ENCODE data around the gene CYP46A1. TPM values are rescaled to one million over a fixed set of nuclear protein-coding genes. Genes with fewer than 3 reads are reported as not detected.

Gene CYP46A1
- total RNA-seq, 1 donor from 2014 or later: 3.6 TPM

GRCh38 chr14:99685151-99685591 is 1.1 kb downstream of the CYP46A1 start:
- Mint-ChIP-seq H3K9me3 (no peaks in the 10 kb centered on the region), H3K27me3 (ENCODE audit: low read depth) (peaks cover 46% of the 10 kb centered on the region), H3K4me3 (peak overlapping the region; percentile 76), H3K36me3 (ENCODE audit: low read depth) (no peaks in the 10 kb centered on the region), H3K4me1 (peaks cover 21% of the 10 kb centered on the region), H3K27ac (ENCODE audit: unreplicated experiment) (no peak overlapping the region)
- DNase-seq (ENCODE audit: low read depth, low spot score): no peak
- TF ChIP-seq, protein P1, sequence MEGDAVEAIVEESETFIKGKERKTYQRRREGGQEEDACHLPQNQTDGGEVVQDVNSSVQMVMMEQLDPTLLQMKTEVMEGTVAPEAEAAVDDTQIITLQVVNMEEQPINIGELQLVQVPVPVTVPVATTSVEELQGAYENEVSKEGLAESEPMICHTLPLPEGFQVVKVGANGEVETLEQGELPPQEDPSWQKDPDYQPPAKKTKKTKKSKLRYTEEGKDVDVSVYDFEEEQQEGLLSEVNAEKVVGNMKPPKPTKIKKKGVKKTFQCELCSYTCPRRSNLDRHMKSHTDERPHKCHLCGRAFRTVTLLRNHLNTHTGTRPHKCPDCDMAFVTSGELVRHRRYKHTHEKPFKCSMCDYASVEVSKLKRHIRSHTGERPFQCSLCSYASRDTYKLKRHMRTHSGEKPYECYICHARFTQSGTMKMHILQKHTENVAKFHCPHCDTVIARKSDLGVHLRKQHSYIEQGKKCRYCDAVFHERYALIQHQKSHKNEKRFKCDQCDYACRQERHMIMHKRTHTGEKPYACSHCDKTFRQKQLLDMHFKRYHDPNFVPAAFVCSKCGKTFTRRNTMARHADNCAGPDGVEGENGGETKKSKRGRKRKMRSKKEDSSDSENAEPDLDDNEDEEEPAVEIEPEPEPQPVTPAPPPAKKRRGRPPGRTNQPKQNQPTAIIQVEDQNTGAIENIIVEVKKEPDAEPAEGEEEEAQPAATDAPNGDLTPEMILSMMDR (conservative IDR thresholded peaks at IDR 0.05): no peak

DNA sequence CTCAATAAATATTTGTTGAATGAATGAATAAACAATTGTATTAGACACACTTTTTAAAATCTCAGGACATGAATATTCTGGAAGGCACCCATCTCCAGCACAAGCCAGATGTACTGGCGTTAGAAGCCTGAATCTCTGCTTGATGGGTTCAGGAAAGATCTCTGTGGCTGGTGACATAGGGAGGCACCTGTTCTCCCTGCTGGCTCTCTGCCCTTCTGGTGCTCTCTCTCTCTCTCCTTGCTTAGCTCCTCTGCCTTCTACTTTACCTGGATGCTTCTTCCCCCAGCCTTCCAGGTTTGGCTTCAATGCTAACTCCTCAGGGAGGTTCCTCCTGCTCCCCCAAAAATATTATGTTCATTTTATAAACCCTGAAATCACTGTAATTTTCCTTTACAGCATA is 1.5 kb downstream of the CYP46A1 start:
- peak overlapping the region; percentile 76 for H3K4me3 Mint-ChIP-seq
- TF ChIP-seq, protein P1 (conservative IDR thresholded peaks at IDR 0.05): no peak
- no peak for DNase-seq (ENCODE audit: low read depth, low spot score)
- no peaks in the 10 kb centered on the region for H3K9me3 Mint-ChIP-seq
- no peak overlapping the region for H3K27ac Mint-ChIP-seq (ENCODE audit: unreplicated experiment)
- H3K36me3 Mint-ChIP-seq (ENCODE audit: low read depth): no peaks in the 10 kb centered on the region
- peaks cover 21% of the 10 kb centered on the region for H3K4me1 Mint-ChIP-seq
- peaks cover 48% of the 10 kb centered on the region for H3K27me3 Mint-ChIP-seq (ENCODE audit: low read depth)

DNA sequence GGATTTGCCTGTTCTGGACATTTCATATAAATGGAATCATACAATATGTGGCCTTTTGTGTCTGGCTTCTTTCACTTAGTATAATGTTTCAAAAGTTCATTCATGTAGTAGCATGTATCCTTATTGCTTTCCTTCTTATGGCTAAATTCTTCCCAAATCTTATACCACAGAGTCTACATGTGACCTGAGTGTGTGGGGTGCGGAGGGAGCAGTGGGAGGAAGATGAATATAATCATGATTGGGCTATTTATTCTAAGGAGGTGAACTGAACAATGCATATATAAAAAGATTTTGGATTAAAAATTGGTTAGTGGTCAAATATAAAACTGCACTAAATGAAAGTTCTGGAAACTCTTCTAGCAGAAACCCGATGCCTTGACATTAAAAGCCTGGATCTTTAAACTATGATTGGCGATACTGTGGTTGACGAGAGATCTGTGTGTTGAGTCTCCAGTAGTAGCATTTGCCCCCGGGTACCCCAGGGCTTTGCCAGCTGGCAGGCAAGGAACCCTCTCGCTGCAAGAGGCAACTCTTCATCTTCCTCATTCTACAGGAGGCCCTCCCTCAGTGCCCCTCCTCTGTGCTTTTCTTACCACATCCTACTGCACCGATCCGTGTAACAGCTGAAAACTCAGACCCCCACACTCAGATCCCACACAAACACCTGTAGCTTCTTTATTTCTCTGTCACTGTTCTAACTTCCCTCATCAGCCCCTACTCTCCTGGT is 2.6 kb downstream of the CYP46A1 start:
- H3K9me3 Mint-ChIP-seq: no peaks in the 10 kb centered on the region
- no peak for DNase-seq (ENCODE audit: low read depth, low spot score)

DNA sequence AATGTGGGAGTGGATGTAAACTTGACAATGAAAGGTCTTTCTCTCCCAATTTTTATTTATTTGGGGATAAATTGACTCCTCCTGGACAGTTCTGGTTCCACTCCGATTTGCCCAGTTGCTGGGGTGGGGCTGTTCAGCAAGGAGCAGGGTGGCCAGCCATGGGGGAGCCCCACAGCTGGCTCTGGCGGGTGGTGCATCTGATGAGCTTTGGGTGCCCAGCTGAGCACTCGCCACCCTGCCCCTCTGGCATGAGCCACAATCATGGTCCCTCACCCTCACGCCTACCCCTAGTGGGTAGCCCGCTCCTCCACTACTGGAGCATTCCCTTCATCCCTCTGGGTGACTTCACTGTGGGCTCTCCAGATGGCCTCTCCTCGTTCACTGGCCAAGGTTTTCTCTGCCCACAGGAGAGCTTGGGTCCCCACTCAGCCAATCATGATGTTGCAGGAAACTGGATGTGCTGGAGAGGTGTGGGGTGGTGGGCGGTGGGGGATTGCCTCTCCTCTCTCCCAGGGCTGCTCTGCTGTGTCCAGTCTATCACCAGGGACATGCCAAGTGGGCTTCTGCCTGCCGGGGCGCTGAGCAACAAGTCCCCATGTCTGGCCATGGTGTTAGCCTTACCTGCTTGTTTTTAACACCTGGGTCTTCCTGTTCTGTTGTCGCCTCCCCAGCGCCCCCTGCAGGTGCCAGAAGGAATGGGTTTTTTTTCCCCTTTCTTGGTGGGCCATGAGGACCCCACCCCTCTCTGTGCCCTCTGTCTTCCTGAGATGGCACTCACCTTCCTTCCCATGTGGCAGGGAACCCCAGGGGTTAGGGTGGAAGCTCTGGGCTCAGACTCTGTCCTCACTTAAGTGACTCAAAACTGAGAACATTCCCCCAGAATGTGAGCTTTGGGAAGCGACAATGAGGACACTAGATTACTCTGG is 3.4 kb downstream of the CYP46A1 start:
- no peak overlapping the region for H3K27ac Mint-ChIP-seq (ENCODE audit: unreplicated experiment)
- H3K36me3 Mint-ChIP-seq (ENCODE audit: low read depth): no peaks in the 10 kb centered on the region
- H3K4me1 Mint-ChIP-seq: peaks cover 18% of the 10 kb centered on the region
- no peak for DNase-seq (ENCODE audit: low read depth, low spot score)
- TF ChIP-seq, protein P1 (conservative IDR thresholded peaks at IDR 0.05): peak; percentile 76
- no peaks in the 10 kb centered on the region for H3K9me3 Mint-ChIP-seq
- H3K27me3 Mint-ChIP-seq (ENCODE audit: low read depth): peaks cover 47% of the 10 kb centered on the region
- H3K4me3 Mint-ChIP-seq: peak overlapping the region; percentile 48

More for the DNA sequence above, 2.6 kb downstream of the CYP46A1 start:
- Mint-ChIP-seq H3K27me3 (ENCODE audit: low read depth) (peaks cover 48% of the 10 kb centered on the region), H3K36me3 (ENCODE audit: low read depth) (no peaks in the 10 kb centered on the region), H3K27ac (ENCODE audit: unreplicated experiment) (no peak overlapping the region), H3K4me3 (peak overlapping the region; percentile 62), H3K4me1 (peaks cover 21% of the 10 kb centered on the region)
- TF ChIP-seq, protein P1 (conservative IDR thresholded peaks at IDR 0.05): no peak

- H3K9me3 Mint-ChIP-seq: no peaks in the 10 kb centered on the region
- no peak for DNase-seq (ENCODE audit: low read depth, low spot score)
- no peaks in the 10 kb centered on the region for H3K36me3 Mint-ChIP-seq (ENCODE audit: low read depth)
- peaks cover 45% of the 10 kb centered on the region for H3K27me3 Mint-ChIP-seq (ENCODE audit: low read depth)
- TF ChIP-seq, protein P1 (conservative IDR thresholded peaks at IDR 0.05): no peak
- no peak overlapping the region for H3K4me3 Mint-ChIP-seq
- H3K4me1 Mint-ChIP-seq: peaks cover 12% of the 10 kb centered on the region
- H3K27ac Mint-ChIP-seq (ENCODE audit: unreplicated experiment): no peak overlapping the region
Measured at GRCh38 chr14:99688210-99688581, 4.1 kb downstream of the CYP46A1 start.
